Measurements from ENCODE around the gene SAXO2.
"Not testable (repeated sequence)": the region's sequence is repeated elsewhere in the genome, so short reads cannot be mapped to it uniquely, and the experiment has no call there.

GRCh38 chr15:82237944-82238534 is 24.6 kb upstream of the SAXO2 start:
- not testable (repeated sequence) for TF ChIP-seq CTCF (optimal IDR thresholded peaks at IDR 0.05 in 1 of 3, IDR thresholded peaks at IDR 0.05 in 1 of 3, conservative IDR thresholded peaks at IDR 0.05 in 1 of 3; ENCODE audit: extremely low read depth in 1 of 3, insufficient read depth in 2 of 3, low read length in 3 of 3); EZH2 (IDR thresholded peaks at IDR 0.05; ENCODE audit: low read length)
